HG02884 (cell line): Measurements from ENCODE around the gene GPC6.

Source experiments
- ATAC-seq: cut with Tn5 transposase; IDR thresholded peaks from one replicate; pipeline ENCODE4 v1.9.1; 2021; ENCODE audit warnings: mild to moderate bottlenecking, moderate library complexity; ENCODE audit not compliant: unreplicated experiment

Gene GPC6

GRCh38 chr13:94218951-94219350 lies 992.3 kb downstream of the GPC6 start:
- no peak for ATAC-seq

GRCh38 chr13:94224670-94225069 lies 998.1 kb downstream of the GPC6 start:
- no peak for ATAC-seq

GRCh38 chr13:94227255-94227879 lies 1000.8 kb downstream of the GPC6 start:
- ATAC-seq: no peak

- no peak for ATAC-seq
Observed at GRCh38 chr13:94228763-94229162, 1002.2 kb downstream of the GPC6 start.

GRCh38 chr13:94232161-94232950 lies 1005.7 kb downstream of the GPC6 start:
- ATAC-seq: no peak

- ATAC-seq: no peak
Observed at GRCh38 chr13:94232956-94233355, 1006.3 kb downstream of the GPC6 start.

GRCh38 chr13:94233401-94233800 lies 1006.8 kb downstream of the GPC6 start:
- ATAC-seq: no peak

GRCh38 chr13:94233837-94234236 lies 1007.2 kb downstream of the GPC6 start:
- ATAC-seq: no peak

GRCh38 chr13:94234738-94235137 lies 1008.1 kb downstream of the GPC6 start:
- ATAC-seq: no peak

- ATAC-seq: no peak
Observed at GRCh38 chr13:94236132-94236531, 1009.5 kb downstream of the GPC6 start.

- no peak for ATAC-seq
Observed at GRCh38 chr13:94236872-94237271, 1010.3 kb downstream of the GPC6 start.

GRCh38 chr13:94239135-94239534 lies 1012.5 kb downstream of the GPC6 start:
- peak; percentile 69 for ATAC-seq

- ATAC-seq: no peak
Observed at GRCh38 chr13:94242554-94242953, 1015.9 kb downstream of the GPC6 start.

- no peak for ATAC-seq
Observed at GRCh38 chr13:94243551-94243950, 1016.9 kb downstream of the GPC6 start.

GRCh38 chr13:94246495-94246894 lies 1019.9 kb downstream of the GPC6 start:
- ATAC-seq: no peak

- ATAC-seq: no peak
Observed at GRCh38 chr13:94247890-94248289, 1021.3 kb downstream of the GPC6 start.

- ATAC-seq: no peak
Observed at GRCh38 chr13:94248454-94249228, 1022.0 kb downstream of the GPC6 start.

- ATAC-seq: no peak
Observed at GRCh38 chr13:94249512-94249911, 1022.9 kb downstream of the GPC6 start.

- ATAC-seq: no peak
Observed at GRCh38 chr13:94251831-94252608, 1025.4 kb downstream of the GPC6 start.

- no peak for ATAC-seq
Observed at GRCh38 chr13:94254737-94255136, 1028.1 kb downstream of the GPC6 start.

GRCh38 chr13:94256721-94257120 lies 1030.1 kb downstream of the GPC6 start:
- no peak for ATAC-seq
